Common myeloid progenitor, CD34-positive (primary cell): ENCODE data around the gene TMEM212.

Experiments used
- CTCF ChIA-PET: fragments of 350-600 bp; sonication (Branson Sonifier 250); formaldehyde crosslinking; loops from one replicate; lab custom pipeline; 2021; ENCODE audit warnings: antibody characterized with exemption; lab: Charles Lee
- POLR2A ChIA-PET: fragments of 350-600 bp; sonication (Branson Sonifier 250); formaldehyde crosslinking; loops from one replicate; lab custom pipeline; 2021; ENCODE audit warnings: antibody characterized with exemption; lab: Charles Lee
- DNase-seq, 3 donors: peaks; one replicate each; pipeline versions ENCODE4 v3.0.0 to v3.0.0-alpha.2; 2013
- H3K27ac ChIP-seq, 2 experiments: 1 replicate in 1 of 2; 2 replicates in 1 of 2; pipeline ENCODE4 v1.7.0; 2013; ENCODE audit warnings: inconsistent platforms in 2 of 2, low read length in 2 of 2, mild to moderate bottlenecking in 2 of 2, low read depth in 1 of 2, moderate library complexity in 1 of 2; ENCODE audit not compliant: severe bottlenecking in 2 of 2, insufficient read depth in 1 of 2, poor library complexity in 1 of 2
- H3K27me3 ChIP-seq, 5 experiments: replicated peaks in 2 of 5; 1 replicate in 3 of 5; 2 replicates in 2 of 5; pipeline versions ENCODE4 v1.6.1 to v1.7.0; 2013; ENCODE audit warnings: low read length in 4 of 5, mild to moderate bottlenecking in 2 of 5, moderate library complexity in 2 of 5, inconsistent platforms in 1 of 5; ENCODE audit not compliant: insufficient read depth in 5 of 5, control insufficient read depth in 4 of 5
- H3K36me3 ChIP-seq, 4 experiments: 1 replicate in 2 of 4; 2 replicates in 2 of 4; pipeline versions ENCODE4 v1.6.1 to v1.7.0; 2013; ENCODE audit warnings: low read length in 3 of 4, control low read depth in 1 of 4, mild to moderate bottlenecking in 1 of 4; ENCODE audit not compliant: control insufficient read depth in 4 of 4, insufficient read depth in 4 of 4
- H3K4me1 ChIP-seq, 4 experiments: 1 replicate in 3 of 4; 2 replicates in 1 of 4; pipeline versions ENCODE4 v1.6.1 to v1.7.1; 2013; ENCODE audit warnings: low read length in 3 of 4, mild to moderate bottlenecking in 3 of 4, control low read depth in 1 of 4, inconsistent platforms in 1 of 4, moderate library complexity in 1 of 4; ENCODE audit not compliant: control insufficient read depth in 4 of 4, insufficient read depth in 4 of 4; ENCODE audit errors: control extremely low read depth in 1 of 4
- H3K4me3 ChIP-seq, 7 experiments: 1 replicate in 4 of 7; 2 replicates in 3 of 7; pipeline versions ENCODE4 v1.5.1 to v1.7.0; 2013; ENCODE audit warnings: mild to moderate bottlenecking in 7 of 7, low read length in 6 of 7, moderate library complexity in 6 of 7, inconsistent platforms in 2 of 7, low read depth in 2 of 7, control low read depth in 1 of 7; ENCODE audit not compliant: insufficient read depth in 4 of 7, control insufficient read depth in 1 of 7; ENCODE audit errors: extremely low read depth in 1 of 7
- H3K9me3 ChIP-seq, 5 experiments: 1 replicate in 4 of 5; 2 replicates in 1 of 5; pipeline versions ENCODE4 v1.6.1 to v1.7.1; 2013; ENCODE audit warnings: low read length in 4 of 5, mild to moderate bottlenecking in 2 of 5, inconsistent platforms in 1 of 5, low read depth in 1 of 5, moderate library complexity in 1 of 5; ENCODE audit not compliant: control insufficient read depth in 4 of 5, insufficient read depth in 2 of 5; ENCODE audit errors: control extremely low read depth in 1 of 5
- WGBS: methylation state at CpG from one replicate; pipeline ENCODE4 v1.1.5; 2013; ENCODE audit not compliant: insufficient coverage; 5-methylcytosine and 5-hydroxymethylcytosine counted together

The TMEM212 gene

DNA sequence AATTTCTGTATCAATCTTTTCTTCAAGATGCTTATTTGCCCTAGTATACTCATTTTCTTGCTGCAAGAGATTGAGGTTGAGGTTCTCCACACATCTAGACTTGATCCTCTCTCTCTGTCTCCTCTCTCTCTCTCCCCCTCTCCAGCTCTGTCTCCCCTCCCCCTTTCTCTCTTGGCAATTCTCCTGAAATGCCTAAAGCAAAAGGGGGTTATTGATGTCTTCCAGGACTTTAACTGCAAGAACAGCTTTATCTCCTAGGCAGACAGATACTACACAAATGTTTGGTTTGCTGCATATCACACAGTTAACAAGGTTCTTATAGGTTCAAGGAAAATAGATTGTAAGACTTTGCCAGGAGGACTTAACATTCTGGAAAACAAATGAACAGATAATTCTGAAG is 52.1 kb downstream of the TMEM212 start:
- H3K27me3 ChIP-seq: no peaks in the 10 kb centered on the region
- ChIA-PET CTCF (no interaction called here), POLR2A (no interaction called here)
- no peak for DNase-seq
- no peaks in the 10 kb centered on the region for H3K36me3 ChIP-seq
- no peak overlapping the region for H3K27ac ChIP-seq
- H3K4me3 ChIP-seq: no peak overlapping the region
- H3K9me3 ChIP-seq: peaks cover 0 to 1% (median 0%) of the 10 kb centered on the region in 5 experiments
- H3K4me1 ChIP-seq: no peaks in the 10 kb centered on the region

DNA sequence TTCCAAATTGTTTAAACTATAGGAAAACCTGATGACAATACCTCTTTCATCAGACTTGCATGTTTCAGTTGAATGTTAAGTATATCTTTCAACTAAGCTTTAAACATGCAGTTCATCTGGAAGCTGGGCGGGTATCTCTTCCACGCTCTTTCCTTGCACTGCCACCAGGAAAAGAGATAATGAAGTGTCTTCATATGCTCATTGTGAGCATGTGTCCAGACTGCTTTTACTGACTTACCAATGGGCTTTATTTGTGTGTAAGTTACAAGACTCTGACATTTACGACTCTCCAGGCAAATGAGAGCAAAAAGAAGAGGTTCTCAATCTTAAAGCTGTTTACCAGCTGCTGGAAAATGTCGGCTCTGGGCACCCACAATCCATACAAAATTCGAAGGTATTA is 52.8 kb downstream of the TMEM212 start:
- Histone ChIP-seq H3K9me3 (no peaks in the 10 kb centered on the region), H3K27ac (no peak overlapping the region), H3K36me3 (no peaks in the 10 kb centered on the region), H3K4me3 (no peak overlapping the region), H3K27me3 (no peaks in the 10 kb centered on the region), H3K4me1 (no peaks in the 10 kb centered on the region)
- WGBS: 93% methylated on average over 3 of the region's 5 CpGs
- CTCF ChIA-PET: no interaction called here
- POLR2A ChIA-PET: interaction anchor here (0.6 kb wide), 1 partner anchor 151 kb away, joined by 3 read pairs; no protein-coding TSS in a partner anchor
- DNase-seq: no peak

- H3K4me3 ChIP-seq: no peak overlapping the region
- no peak for DNase-seq
- 100% methylated on average over 1 of the region's 3 CpGs for WGBS
- H3K4me1 ChIP-seq: no peaks in the 10 kb centered on the region
- no peaks in the 10 kb centered on the region for H3K9me3 ChIP-seq
- POLR2A ChIA-PET: interaction anchor here (0.6 kb wide), 1 partner anchor 151 kb away, joined by 3 read pairs; no protein-coding TSS in a partner anchor
- no peaks in the 10 kb centered on the region for H3K27me3 ChIP-seq
- H3K36me3 ChIP-seq: no peaks in the 10 kb centered on the region
- no peak overlapping the region for H3K27ac ChIP-seq
- CTCF ChIA-PET: no interaction called here
Measured at GRCh38 chr3:171896316-171896715, 53.2 kb downstream of the TMEM212 start.

GRCh38 chr3:171898192-171898591 is 55.0 kb downstream of the TMEM212 start:
- no CpG with 5 or more reads among the region's 1 CpG for WGBS
- POLR2A ChIA-PET: no interaction called here
- no peak for DNase-seq
- Histone ChIP-seq H3K36me3 (no peaks in the 10 kb centered on the region), H3K4me3 (no peak overlapping the region), H3K27ac (no peak overlapping the region), H3K9me3 (no peaks in the 10 kb centered on the region), H3K27me3 (no peaks in the 10 kb centered on the region), H3K4me1 (no peaks in the 10 kb centered on the region)
- CTCF ChIA-PET: interaction anchor here (0.6 kb wide), 1 partner anchor 458 kb away, joined by 3 read pairs; no protein-coding TSS in a partner anchor

- no peaks in the 10 kb centered on the region for H3K9me3 ChIP-seq
- 98% methylated on average over 14 of the region's 14 CpGs for WGBS
- no peaks in the 10 kb centered on the region for H3K27me3 ChIP-seq
- H3K36me3 ChIP-seq: no peaks in the 10 kb centered on the region
- POLR2A ChIA-PET: no interaction called here
- DNase-seq: no peak
- CTCF ChIA-PET: no interaction called here
- no peak overlapping the region for H3K4me3 ChIP-seq
- no peaks in the 10 kb centered on the region for H3K4me1 ChIP-seq
- no peak overlapping the region for H3K27ac ChIP-seq
Measured at GRCh38 chr3:171900446-171900845, 57.3 kb downstream of the TMEM212 start.

- Histone ChIP-seq H3K9me3 (no peaks in the 10 kb centered on the region), H3K27me3 (no peaks in the 10 kb centered on the region), H3K4me3 (no peak overlapping the region), H3K36me3 (no peaks in the 10 kb centered on the region), H3K4me1 (no peaks in the 10 kb centered on the region), H3K27ac (no peak overlapping the region)
- no peak for DNase-seq
- POLR2A ChIA-PET: no interaction called here
- CTCF ChIA-PET: no interaction called here
- WGBS: no CpG with 5 or more reads among the region's 7 CpGs
Measured at GRCh38 chr3:171901615-171902312, 58.6 kb downstream of the TMEM212 start.

- CTCF ChIA-PET: no interaction called here
Measured at GRCh38 chr3:171904829-171905228, 61.7 kb downstream of the TMEM212 start.

More at GRCh38 chr3:171904829-171905228, 61.7 kb downstream of the TMEM212 start:
- Histone ChIP-seq H3K9me3 (peaks cover 0 to 8% (median 3%) of the 10 kb centered on the region in 5 experiments), H3K4me3 (no peak overlapping the region), H3K27me3 (no peaks in the 10 kb centered on the region), H3K27ac (no peak overlapping the region), H3K36me3 (no peaks in the 10 kb centered on the region), H3K4me1 (no peaks in the 10 kb centered on the region)
- POLR2A ChIA-PET: no interaction called here
- 100% methylated on average over 2 of the region's 3 CpGs for WGBS
- DNase-seq: no peak
